Measurements from ENCODE around the gene ANKRD13B.

DNA sequence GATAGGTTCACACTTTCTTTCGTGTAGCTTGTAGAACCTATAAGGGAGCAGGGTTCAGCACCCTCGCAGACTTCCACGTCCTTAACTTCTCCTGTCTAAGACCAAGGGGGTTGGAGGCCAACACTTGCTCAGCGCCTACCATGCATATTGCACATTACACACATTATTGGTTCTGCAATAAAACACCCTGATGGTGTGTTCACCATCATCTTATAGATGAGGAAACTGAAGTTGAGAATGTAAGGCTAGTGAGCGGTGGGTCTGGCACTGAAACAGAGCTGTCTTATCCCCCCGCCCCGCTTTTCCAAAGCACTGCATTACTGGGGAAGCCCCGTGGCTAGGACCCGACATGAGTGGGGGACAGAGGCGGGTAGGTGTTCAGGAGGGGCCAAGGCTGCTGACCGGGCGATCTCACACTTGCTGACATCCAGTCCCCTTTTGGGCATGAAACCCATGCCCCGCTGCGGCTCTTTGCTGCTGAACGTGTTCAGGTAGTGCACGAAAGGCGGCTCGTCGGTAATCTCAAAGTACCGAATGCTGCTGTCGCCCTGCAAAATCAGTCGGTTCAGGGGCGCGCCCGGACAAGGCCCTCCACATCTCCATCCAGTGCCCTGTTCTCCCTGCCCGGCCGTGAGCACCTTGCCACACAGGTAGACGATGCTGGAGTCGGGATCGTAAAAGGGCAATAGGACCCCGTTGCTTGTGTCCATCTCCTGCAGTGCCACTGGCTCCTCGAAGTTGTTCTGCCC is 23.5 kb downstream of the ANKRD13B start:
- no peak for TF ChIP-seq EZH2phosphoT487 (IDR thresholded peaks at IDR 0.05; ENCODE audit: low read depth)
- TF ChIP-seq, protein P1, sequence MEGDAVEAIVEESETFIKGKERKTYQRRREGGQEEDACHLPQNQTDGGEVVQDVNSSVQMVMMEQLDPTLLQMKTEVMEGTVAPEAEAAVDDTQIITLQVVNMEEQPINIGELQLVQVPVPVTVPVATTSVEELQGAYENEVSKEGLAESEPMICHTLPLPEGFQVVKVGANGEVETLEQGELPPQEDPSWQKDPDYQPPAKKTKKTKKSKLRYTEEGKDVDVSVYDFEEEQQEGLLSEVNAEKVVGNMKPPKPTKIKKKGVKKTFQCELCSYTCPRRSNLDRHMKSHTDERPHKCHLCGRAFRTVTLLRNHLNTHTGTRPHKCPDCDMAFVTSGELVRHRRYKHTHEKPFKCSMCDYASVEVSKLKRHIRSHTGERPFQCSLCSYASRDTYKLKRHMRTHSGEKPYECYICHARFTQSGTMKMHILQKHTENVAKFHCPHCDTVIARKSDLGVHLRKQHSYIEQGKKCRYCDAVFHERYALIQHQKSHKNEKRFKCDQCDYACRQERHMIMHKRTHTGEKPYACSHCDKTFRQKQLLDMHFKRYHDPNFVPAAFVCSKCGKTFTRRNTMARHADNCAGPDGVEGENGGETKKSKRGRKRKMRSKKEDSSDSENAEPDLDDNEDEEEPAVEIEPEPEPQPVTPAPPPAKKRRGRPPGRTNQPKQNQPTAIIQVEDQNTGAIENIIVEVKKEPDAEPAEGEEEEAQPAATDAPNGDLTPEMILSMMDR (IDR thresholded peaks at IDR 0.05; ENCODE audit: low read depth, low read length): no peak
